H54 (cell line): ENCODE results near the gene SLMAP.

Experiments used
- DNase-seq: peaks from one replicate; pipeline ENCODE4 v3.0.0; 2011; ENCODE audit warnings: low spot score, mixed read lengths; ENCODE audit not compliant: insufficient read length
- FAIRE-seq: peaks from 3 replicates; lab custom pipeline; 2011; peaks lifted over from hg19 to GRCh38; lab: Jason Lieb, UNC
- POLR2A ChIP-seq: IDR thresholded peaks from 2 replicates; pipeline ENCODE4 v1.6.1; 2011; ENCODE audit warnings: low read depth, mild to moderate bottlenecking, low read length

SLMAP gene

GRCh38 chr3:57892423-57892822, 136.3 kb downstream of the SLMAP start:
- peak; percentile 64 for FAIRE-seq

GRCh38 chr3:57893156-57893555, 137.0 kb downstream of the SLMAP start:
- FAIRE-seq (no peak), DNase-seq (no peak)
- TF ChIP-seq POLR2A: no peak

More at GRCh38 chr3:57892423-57892822, 136.3 kb downstream of the SLMAP start:
- DNase-seq: no peak
- no peak for TF ChIP-seq POLR2A

- FAIRE-seq (no peak), DNase-seq (no peak)
- TF ChIP-seq POLR2A: no peak
These were observed 137.6 kb downstream of the SLMAP start for GRCh38 chr3:57893668-57894067.

- DNase-seq (no peak), FAIRE-seq (no peak)
- TF ChIP-seq POLR2A: no peak
These were observed 139.9 kb downstream of the SLMAP start for GRCh38 chr3:57896031-57896430.

GRCh38 chr3:57896691-57897090, 140.6 kb downstream of the SLMAP start:
- DNase-seq (no peak), FAIRE-seq (peak; percentile 80)
- TF ChIP-seq POLR2A: no peak

- no peak for TF ChIP-seq POLR2A
- DNase-seq (no peak), FAIRE-seq (no peak)
These were observed 144.7 kb downstream of the SLMAP start for GRCh38 chr3:57900786-57901185.

GRCh38 chr3:57903124-57903890, 147.2 kb downstream of the SLMAP start:
- peak; percentile 33 for FAIRE-seq

GRCh38 chr3:57910990-57911389, 154.9 kb downstream of the SLMAP start:
- TF ChIP-seq POLR2A: no peak
- FAIRE-seq (peak; percentile 93), DNase-seq (no peak)

More at GRCh38 chr3:57903124-57903890, 147.2 kb downstream of the SLMAP start:
- TF ChIP-seq POLR2A: no peak
- no peak for DNase-seq

GRCh38 chr3:57911593-57911992, 155.5 kb downstream of the SLMAP start:
- TF ChIP-seq POLR2A: no peak
- DNase-seq (no peak), FAIRE-seq (peak; percentile 36)

GRCh38 chr3:57917601-57918000, 161.5 kb downstream of the SLMAP start:
- TF ChIP-seq POLR2A: no peak
- peak; percentile 45 for FAIRE-seq

GRCh38 chr3:57918123-57918837, 162.2 kb downstream of the SLMAP start:
- DNase-seq (peak; percentile 22), FAIRE-seq (peak; percentile 98)
- TF ChIP-seq POLR2A: no peak

More at GRCh38 chr3:57917601-57918000, 161.5 kb downstream of the SLMAP start:
- no peak for DNase-seq

GRCh38 chr3:57919987-57920386, 163.9 kb downstream of the SLMAP start:
- DNase-seq (no peak), FAIRE-seq (peak; percentile 55)
- TF ChIP-seq POLR2A: no peak

- TF ChIP-seq POLR2A: no peak
- no peak for DNase-seq
- FAIRE-seq: no peak
These were observed 167.0 kb downstream of the SLMAP start for GRCh38 chr3:57923101-57923500.

- no peak for TF ChIP-seq POLR2A
- DNase-seq: no peak
- peak; percentile 67 for FAIRE-seq
These were observed 167.6 kb downstream of the SLMAP start for GRCh38 chr3:57923752-57924151.
